Endothelial cell of umbilical vein (primary cell): ENCODE data around the gene POU6F1.

Experiments
- CTCF ChIP-seq, 2 donors: IDR thresholded peaks; 1 replicate in 1 of 2; 2 replicates in 1 of 2; pipeline ENCODE4 v1.5.1; 2011; ENCODE audit warnings: low read length in 2 of 2, mild to moderate bottlenecking in 2 of 2, moderate library complexity in 2 of 2, control low read depth in 1 of 2, inconsistent platforms in 1 of 2, low read depth in 1 of 2; ENCODE audit not compliant: insufficient read depth in 1 of 2; ENCODE audit errors: extremely low read depth in 1 of 2
- EZH2 ChIP-seq: IDR thresholded peaks from 2 replicates; pipeline ENCODE4 v1.6.1; 2012; ENCODE audit warnings: borderline replicate concordance, low read depth, mild to moderate bottlenecking, moderate library complexity, low read length, inconsistent platforms; ENCODE audit not compliant: severe bottlenecking
- MYC ChIP-seq: IDR thresholded peaks from one replicate; pipeline ENCODE4 v1.6.1; 2011; ENCODE audit warnings: mild to moderate bottlenecking, low read depth, low read length
- POLR2A ChIP-seq: IDR thresholded peaks from 2 replicates; pipeline ENCODE4 v1.6.1; 2012; ENCODE audit warnings: low read depth, mild to moderate bottlenecking, control low read depth, low read length
- POLR2AphosphoS5 ChIP-seq: IDR thresholded peaks from 2 replicates; pipeline ENCODE4 v1.6.1; 2012; ENCODE audit warnings: low read depth, mild to moderate bottlenecking, control low read depth, low read length, moderate library complexity; ENCODE audit not compliant: insufficient read depth

- TF ChIP-seq EZH2 = no peak
- no peak for TF ChIP-seq MYC
- TF ChIP-seq CTCF (IDR thresholded peaks at IDR 0.05; ENCODE audit: extremely low read depth in 1 of 2, insufficient read depth in 1 of 2, low read depth in 1 of 2, low read length in 2 of 2) = no peak
- no peak for TF ChIP-seq POLR2A
- TF ChIP-seq POLR2AphosphoS5 = no peak
Measured at GRCh38 chr12:51199366-51199945, 18.4 kb downstream of the POU6F1 start.
